ENCODE results near the gene ATG10.
"Not testable (repeated sequence)": the region's sequence is repeated elsewhere in the genome, so short reads cannot be mapped to it uniquely, and the experiment has no call there.

ATG10 gene

DNA sequence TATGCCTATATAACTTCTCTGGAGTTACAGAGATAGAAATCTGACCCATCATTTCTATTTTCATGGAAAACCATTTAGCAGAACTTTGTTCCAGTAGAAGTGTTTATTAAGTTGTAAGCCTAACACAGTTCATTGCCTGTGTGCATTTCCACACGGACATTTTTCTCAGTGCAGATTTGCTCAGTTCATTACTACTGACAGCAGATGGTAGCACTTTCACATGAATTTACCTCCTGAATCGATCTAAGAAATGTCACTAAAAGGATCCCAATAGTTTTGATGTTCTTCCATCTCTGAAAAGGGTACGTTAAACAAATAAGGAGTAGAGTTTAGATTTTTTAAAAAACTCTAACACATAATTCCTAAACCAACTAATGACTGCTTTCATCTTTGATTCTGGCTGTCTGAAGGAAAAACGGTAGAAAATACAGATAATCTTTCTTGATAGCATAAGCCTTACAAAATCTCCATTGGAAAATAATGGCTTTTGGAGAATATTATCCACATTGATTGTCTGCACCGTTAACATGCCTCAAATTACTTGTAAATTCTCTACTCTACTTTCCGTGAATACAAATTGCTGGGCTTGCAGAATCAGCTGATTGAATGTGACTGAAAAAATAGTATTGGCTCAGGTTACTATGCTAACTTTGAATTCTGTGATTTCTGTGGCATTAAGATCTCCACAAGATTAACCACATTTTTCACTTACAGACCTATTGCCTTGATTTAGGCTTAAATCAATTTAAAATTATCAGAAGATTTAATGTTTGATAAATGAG is 273.2 kb downstream of the ATG10 start:
- DNase-seq = no peak

DNA sequence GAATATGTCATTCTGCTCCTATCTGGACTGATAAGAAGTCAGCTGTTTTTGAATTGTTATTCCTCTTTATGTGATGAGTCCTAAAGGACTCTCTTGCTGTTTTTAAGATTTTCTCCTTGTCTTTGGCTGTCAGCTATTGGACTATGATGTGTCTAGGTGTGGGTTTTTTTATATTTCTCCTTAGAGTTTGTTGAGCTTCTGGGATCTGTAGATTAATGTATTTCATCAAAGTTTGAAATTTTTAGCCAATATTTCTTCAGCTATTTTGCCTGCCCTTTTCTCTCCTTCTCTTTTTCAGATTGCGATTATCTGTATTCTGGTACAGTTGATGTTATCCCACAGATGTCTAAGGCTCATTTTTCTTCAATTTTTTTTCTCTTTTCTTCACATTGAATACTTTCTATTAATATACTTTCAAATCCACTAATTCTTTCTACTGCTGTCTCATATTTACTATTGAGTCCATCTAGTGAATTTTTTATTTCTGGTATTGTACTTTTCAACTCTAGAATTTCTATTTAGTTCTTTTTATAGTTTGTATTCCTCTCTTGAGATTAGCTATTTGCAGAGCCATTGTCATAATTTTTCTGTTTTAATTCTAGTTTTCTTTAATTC is 275.2 kb downstream of the ATG10 start:
- DNase-seq = no peak

DNA sequence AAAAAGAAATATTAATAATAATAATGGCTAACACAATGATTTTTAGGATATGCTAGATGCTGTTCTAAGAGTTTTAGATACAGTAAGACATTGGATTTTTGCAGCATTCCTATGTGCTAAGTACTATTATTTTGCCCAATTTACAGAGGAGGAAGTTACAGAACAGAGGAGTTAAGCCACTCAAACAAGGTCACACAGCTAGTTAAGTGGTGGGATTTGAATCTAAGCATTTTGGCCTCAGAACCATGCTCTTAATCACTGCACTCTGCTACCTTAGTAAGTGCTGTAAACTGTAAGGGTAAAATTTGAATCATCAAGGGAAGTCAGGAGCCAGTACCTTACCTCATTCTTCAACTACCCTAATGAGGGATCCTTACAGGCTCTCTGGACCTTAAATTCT is 280.9 kb downstream of the ATG10 start:
- no peak for DNase-seq

GRCh38 chr5:82255844-82256243 is 284.0 kb downstream of the ATG10 start:
- DNase-seq = no peak

DNA sequence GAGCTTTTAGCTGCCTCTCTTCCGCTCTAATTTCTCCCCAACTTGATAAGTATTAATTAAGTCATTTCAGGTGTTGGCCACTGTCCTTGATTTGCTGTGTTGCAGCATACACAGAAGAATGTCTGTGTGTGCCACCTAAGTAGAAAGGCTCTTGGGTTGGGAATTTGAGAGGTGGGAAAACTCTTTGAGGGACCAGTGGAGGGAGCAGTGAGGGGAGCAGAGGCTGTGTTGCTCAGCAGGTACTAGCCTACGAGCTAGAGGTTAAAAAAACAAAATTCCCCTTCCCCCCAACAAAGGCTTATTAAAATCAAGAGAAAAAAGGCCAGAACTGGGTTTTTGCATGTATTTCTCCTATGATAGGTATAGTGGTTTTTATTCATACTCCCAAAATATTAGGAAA is 285.4 kb downstream of the ATG10 start:
- no peak for DNase-seq

GRCh38 chr5:82257729-82258128 is 285.9 kb downstream of the ATG10 start:
- DNase-seq = no peak

DNA sequence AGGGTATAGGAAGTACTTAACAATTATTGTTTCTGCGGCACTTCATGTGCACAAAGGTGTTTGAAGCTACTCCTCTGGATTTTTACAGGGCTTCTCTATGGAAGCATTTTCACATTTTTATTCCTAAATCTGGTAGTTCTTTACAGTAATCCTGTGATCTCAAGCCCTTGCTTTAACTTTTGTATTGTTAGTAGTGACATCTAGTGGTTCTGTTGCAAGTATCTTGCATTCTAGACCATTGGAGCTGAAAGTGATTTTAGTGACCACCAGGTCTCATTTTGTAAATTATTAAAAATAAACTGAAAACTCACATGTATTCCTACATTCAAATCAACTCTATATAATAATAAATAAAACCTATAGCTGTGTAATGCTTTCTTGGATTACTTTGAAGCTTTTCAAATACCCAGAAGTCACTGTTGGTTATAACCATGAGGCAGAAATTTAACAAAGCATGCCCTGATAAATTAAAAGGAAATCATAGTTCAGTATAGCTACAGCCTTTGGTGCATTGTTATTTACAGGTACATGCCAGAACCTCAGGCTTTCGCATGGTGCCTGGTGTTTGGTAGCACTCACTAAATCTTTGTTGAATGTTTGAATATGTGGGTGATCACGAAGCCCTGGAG is 287.5 kb downstream of the ATG10 start:
- DNase-seq = no peak

GRCh38 chr5:82265047-82265446 is 293.2 kb downstream of the ATG10 start:
- DNase-seq = no peak

DNA sequence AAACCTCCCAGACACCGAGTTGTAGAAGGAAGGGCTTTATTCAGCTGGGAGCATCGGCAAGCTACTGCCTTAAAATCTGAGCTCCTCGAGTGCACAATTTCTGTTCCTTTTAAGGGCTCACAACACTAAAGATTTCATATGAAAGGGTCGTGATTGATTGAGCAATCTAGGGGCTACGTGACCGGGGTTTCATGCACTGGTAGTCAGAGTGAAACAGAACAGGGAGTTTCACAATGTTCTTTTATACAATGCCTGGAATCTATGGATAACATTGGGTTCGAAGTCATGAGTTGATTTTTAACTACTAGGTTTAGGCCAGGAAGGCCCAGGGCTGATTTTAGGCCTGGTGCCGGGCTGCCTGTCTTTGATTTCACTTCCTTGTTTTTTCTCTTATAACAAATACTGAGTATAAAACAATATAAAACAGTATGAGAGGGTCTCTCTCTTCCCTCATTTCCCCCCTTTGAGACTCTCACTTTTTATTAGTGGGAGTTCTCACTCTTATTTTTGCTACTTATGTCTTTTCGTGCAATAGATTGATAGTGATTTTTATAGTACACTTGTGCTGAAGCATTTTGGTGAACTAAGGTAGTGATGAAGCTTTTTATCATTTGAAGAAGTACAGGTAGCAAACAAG is 295.6 kb downstream of the ATG10 start:
- DNase-seq = not testable (repeated sequence)

GRCh38 chr5:82269363-82269762 is 297.5 kb downstream of the ATG10 start:
- DNase-seq = not testable (repeated sequence)

DNA sequence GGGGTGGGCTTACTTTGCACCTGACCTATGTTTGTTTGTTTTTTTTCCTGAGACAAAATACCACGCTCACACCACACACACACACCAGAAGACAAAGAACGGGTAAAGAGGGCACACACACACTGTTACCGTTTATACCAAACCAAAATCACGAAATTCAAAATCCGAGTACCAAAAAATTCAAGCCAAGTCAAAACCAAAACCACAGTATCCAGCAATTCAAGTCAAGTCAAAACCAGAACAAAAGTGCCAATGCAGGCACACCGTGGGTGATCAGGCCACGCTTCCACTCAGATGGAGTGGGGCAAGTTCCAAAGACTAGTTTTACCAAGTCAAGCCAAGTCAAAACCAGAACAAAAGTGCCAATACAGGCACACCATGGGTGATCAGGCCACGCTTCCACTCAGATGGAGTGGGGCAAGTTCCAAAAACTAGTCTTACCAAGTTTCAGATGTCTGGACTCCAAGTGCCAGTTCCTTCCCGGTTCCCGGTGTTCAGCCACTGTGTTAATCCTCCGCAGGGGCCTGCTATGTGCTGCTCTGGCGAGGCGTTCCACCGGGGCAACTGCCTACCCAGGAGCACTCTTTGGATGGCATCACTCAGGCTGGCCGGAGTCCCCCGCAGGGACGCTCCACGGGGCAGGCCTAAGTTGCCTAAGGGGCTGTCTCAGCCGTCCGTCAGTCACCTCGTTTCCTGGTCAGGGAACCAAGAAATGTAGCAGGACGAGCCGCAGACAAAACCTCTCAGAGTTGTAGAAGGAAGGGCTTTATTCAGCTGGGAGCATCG is 300.9 kb downstream of the ATG10 start:
- DNase-seq = not testable (repeated sequence)

GRCh38 chr5:82273426-82273825 is 301.6 kb downstream of the ATG10 start:
- not testable (repeated sequence) for DNase-seq

DNA sequence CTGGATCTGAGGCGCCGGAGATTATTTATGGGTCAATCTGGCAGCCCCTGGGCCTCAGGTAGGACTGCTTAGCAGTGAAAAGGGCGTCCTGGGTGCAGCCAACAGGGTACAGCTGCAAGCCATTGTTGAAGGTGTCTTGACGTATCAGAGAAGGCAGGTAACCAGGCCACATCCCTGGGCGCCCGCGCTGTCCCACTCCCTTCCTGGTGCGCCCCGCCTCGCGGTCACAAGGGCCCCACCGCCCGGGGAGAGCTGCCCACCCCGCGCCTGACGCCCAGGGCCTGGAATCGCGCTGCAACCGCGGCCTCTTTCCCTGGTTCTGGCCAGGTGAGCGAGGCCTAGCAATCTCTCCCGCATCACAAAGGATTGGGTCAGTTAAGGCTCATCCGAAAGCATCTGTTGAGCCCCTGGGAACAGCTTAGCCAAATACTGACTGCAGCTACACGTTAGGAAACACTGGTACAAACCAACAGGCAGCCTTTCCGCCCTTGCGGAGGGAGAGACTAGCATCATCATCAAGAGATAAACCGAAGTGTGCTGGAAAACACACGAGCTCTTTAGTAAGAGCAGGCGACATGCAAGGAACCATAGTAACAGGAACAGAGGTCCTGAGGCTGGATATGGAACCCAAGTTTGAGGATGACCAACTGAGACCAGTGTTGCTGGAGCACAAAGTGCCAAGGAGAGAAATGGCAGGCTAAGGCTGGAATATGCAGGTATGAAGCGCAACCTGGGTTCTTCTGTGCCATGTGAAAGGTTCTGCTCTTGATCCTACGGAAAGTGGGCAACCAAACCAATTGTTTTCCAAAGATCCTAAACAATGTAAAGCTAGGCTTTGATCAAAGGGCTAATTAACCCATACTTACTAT is 302.8 kb downstream of the ATG10 start:
- no peak for DNase-seq

GRCh38 chr5:82275216-82275664 is 303.4 kb downstream of the ATG10 start:
- no peak for DNase-seq

- no peak for DNase-seq
Measured at GRCh38 chr5:82276800-82277612, 305.2 kb downstream of the ATG10 start.

- no peak for DNase-seq
Measured at GRCh38 chr5:82277613-82277986, 305.8 kb downstream of the ATG10 start.

DNA sequence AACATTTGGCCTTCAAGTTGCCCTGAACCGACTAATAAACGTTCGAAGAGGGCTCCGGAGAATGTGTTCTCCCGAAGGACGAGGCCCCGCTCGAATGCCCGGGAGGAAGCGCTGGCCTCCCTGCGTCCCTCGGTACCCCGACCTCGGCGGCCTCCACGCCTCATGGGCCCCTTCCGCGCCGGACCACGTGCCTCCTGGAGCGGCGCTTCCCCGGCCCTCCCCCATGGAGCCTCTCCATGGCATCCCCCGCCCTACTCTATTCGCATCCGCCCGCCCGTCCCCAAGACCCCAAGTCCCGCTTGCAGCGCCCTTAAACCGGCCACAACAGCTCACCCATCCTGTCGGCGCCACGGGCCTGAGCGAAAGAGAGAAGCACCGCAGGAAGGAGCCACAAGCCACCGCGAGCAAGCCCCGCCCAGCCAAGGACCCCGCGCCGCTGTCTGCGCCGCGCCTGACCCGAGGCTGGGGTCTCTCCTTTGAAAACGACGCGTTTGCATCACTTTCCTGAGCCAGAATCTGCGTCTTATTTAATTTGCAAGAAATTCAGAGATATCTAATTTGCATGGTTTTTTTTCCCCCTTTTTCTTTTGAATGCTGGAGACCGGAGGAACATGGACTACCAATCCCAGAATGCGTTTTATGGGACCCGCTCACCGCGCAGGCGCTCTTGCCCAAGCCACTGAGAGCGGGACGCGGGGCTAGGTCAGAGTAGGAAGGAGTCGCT is 306.3 kb downstream of the ATG10 start, which contains the start of gene RPS23:
Gene RPS23, minus strand, starts transcription at position 368 of the 724 bp plus-strand sequence. Its CDS starts 31 bp downstream, at position 337.
- DNase-seq = peak; percentile 85 to 88

DNA sequence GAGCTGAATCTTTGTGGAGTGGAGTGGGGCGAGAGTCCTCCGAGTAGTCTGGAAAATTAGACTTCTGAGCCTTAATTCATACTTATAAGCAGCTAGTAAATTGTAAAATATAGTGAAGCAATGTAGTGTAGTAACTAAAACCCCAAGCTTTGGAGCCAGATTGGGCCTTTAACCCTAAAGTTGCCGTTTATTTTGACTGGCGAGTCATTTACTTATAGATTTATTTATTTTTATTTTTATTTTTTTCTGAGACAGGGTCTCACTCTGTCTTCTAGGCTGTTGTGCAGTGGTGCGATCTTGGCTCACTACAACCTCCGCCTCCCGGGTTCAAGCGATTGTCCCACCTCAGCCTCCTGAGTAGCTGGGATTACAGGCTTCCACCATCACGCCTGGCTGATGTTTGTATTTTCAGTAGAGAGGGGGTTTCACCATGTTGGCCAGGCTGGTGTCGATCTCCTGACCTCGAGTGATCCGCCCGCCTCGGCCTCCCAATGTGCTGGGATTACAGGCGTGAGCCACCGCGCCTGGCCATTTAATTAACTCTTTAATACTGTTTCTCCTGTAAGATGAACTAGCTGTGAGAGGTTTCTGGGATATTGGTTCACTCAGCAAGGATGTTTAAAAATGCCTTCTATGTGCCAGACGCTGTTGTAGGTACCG is 307.0 kb downstream of the ATG10 start:
- no peak for DNase-seq

GRCh38 chr5:82283893-82284292 is 312.1 kb downstream of the ATG10 start:
- DNase-seq = no peak
